ENCODE measurements around the gene KRTAP4-2. TPM values are rescaled to one million over a fixed set of nuclear protein-coding genes. Genes with fewer than 3 reads are reported as not detected.

Gene KRTAP4-2
- total RNA-seq, 1 experiment from 2014 or later: not detected

- ATAC-seq: no peak
- Histone ChIP-seq H3K36me3 (ENCODE audit: control insufficient read depth, insufficient read depth, low read length) (no peaks in the 10 kb centered on the region), H3K4me3 (ENCODE audit: low read depth in 2 of 2, low read length in 2 of 2) (no peak overlapping the region), H3K27ac (ENCODE audit: low read length) (no peak overlapping the region), H3K27me3 (ENCODE audit: control insufficient read depth, insufficient read depth, low read length) (no peaks in the 10 kb centered on the region), H3K4me1 (ENCODE audit: control insufficient read depth, insufficient read depth, low read length) (no peaks in the 10 kb centered on the region), H3K9me3 (ENCODE audit: control insufficient read depth, insufficient read depth, low read depth, low read length) (no peaks in the 10 kb centered on the region)
- DNase-seq (ENCODE audit: low read depth, low spot score): no peak
- in situ Hi-C loops (cut with HindIII; ENCODE audit: low pct_unique_long_range_greater_than_20kb, low sequenced_read_pairs): no loop called here
- ChIA-PET POLR2A (no interaction called here), CTCF (no interaction called here)
- intact Hi-C loops (cut with micrococcal nuclease; ENCODE audit: unreplicated experiment): no loop called here
- BruUV-seq (replicated peaks): no TSS peak
- TF ChIP-seq REST (IDR thresholded peaks at IDR 0.05; ENCODE audit: insufficient read depth in 1 of 2, low read depth in 2 of 2, low read length in 1 of 2) (no peak), TCF7L2 (IDR thresholded peaks at IDR 0.05; ENCODE audit: low read depth, low read length) (no peak), CTCF (IDR thresholded peaks at IDR 0.05) (no peak), POLR2AphosphoS5 (IDR thresholded peaks at IDR 0.05; ENCODE audit: low read depth, low read length) (no peak), SIN3A (IDR thresholded peaks at IDR 0.05; ENCODE audit: borderline replicate concordance, insufficient read depth, low read depth, low read length) (no peak)
Observed at GRCh38 chr17:41153856-41154255, 24.2 kb downstream of the KRTAP4-2 start.

GRCh38 chr17:41151525-41151924 is 26.5 kb downstream of the KRTAP4-2 start:
- intact Hi-C loops (cut with micrococcal nuclease; ENCODE audit: unreplicated experiment): no loop called here
- no peak overlapping the region for H3K27ac ChIP-seq (ENCODE audit: low read length)
- BruUV-seq (replicated peaks): no TSS peak
- TF ChIP-seq POLR2AphosphoS5 (IDR thresholded peaks at IDR 0.05; ENCODE audit: low read depth, low read length) (no peak), REST (IDR thresholded peaks at IDR 0.05; ENCODE audit: insufficient read depth in 1 of 2, low read depth in 2 of 2, low read length in 1 of 2) (no peak), CTCF (IDR thresholded peaks at IDR 0.05) (no peak), TCF7L2 (IDR thresholded peaks at IDR 0.05; ENCODE audit: low read depth, low read length) (no peak)
- in situ Hi-C loops (cut with HindIII; ENCODE audit: low pct_unique_long_range_greater_than_20kb, low sequenced_read_pairs): no loop called here
- POLR2A ChIA-PET: no interaction called here
- H3K4me3 ChIP-seq (ENCODE audit: low read depth in 2 of 2, low read length in 2 of 2): no peak overlapping the region
- H3K9me3 ChIP-seq (ENCODE audit: control insufficient read depth, insufficient read depth, low read depth, low read length): no peaks in the 10 kb centered on the region
- H3K4me1 ChIP-seq (ENCODE audit: control insufficient read depth, insufficient read depth, low read length): no peaks in the 10 kb centered on the region
- DNase-seq (ENCODE audit: low read depth, low spot score) (no peak), ATAC-seq (no peak)
- H3K27me3 ChIP-seq (ENCODE audit: control insufficient read depth, insufficient read depth, low read length): no peaks in the 10 kb centered on the region
- H3K36me3 ChIP-seq (ENCODE audit: control insufficient read depth, insufficient read depth, low read length): no peaks in the 10 kb centered on the region
- CTCF ChIA-PET: no interaction called here

All from Panc1 (cell line).